GM23338 (cell line): ENCODE data around the gene CDC42EP2.

Source experiments
- CREB1 ChIP-seq: fragments of 250-450 bp; sonication (Bioruptor Pico); IDR thresholded peaks from 2 replicates; pipeline ENCODE4 v1.5.0; 2020; ENCODE audit warnings: low read depth, mild to moderate bottlenecking, moderate library complexity
- CTCF ChIP-seq, 2 experiments: fragments of 200-600 bp in 1 of 2; sonication (generic) in 1 of 2; conservative IDR thresholded peaks; 2 replicates each; pipeline versions ENCODE4 v1.5.1 to v1.6.1; 2016 to 2017; ENCODE audit warnings: antibody characterized with exemption in 2 of 2, low read depth in 2 of 2, mild to moderate bottlenecking in 2 of 2, moderate library complexity in 1 of 2
- ETS1 ChIP-seq: IDR thresholded peaks from 2 replicates; pipeline ENCODE4 v1.6.1; 2016; ENCODE audit warnings: antibody characterized with exemption
- EZH2 ChIP-seq: fragments of 200-600 bp; sonication (generic); IDR thresholded peaks from one replicate; pipeline ENCODE4 v1.8.0; 2017; ENCODE audit warnings: antibody characterized with exemption, mild to moderate bottlenecking, low read depth; ENCODE audit not compliant: unreplicated experiment
- EZH2phosphoT487 ChIP-seq: fragments of 200-600 bp; sonication (generic); IDR thresholded peaks from one replicate; pipeline ENCODE4 v1.8.1; 2018; ENCODE audit warnings: antibody characterized with exemption; ENCODE audit not compliant: unreplicated experiment
- JUNB ChIP-seq: IDR thresholded peaks from one replicate; pipeline ENCODE4 v1.6.1; 2016; ENCODE audit warnings: antibody characterized with exemption; ENCODE audit not compliant: unreplicated experiment
- POLR2AphosphoS5 ChIP-seq: IDR thresholded peaks from 2 replicates; pipeline ENCODE4 v1.6.1; 2016; ENCODE audit warnings: antibody characterized with exemption, low read depth
- REST ChIP-seq: IDR thresholded peaks from one replicate; pipeline ENCODE4 v1.6.1; 2018; ENCODE audit warnings: antibody characterized with exemption; ENCODE audit not compliant: unreplicated experiment

GRCh38 chr11:65352783-65353182 lies 38.1 kb downstream of the CDC42EP2 start:
- peak in 1 of 2 experiments; percentile 39; a peak in 2 of 4 replicates for TF ChIP-seq CTCF (conservative IDR thresholded peaks at IDR 0.05; ENCODE audit: low read depth in 2 of 2)
- no peak for TF ChIP-seq POLR2AphosphoS5
- TF ChIP-seq EZH2 = no peak
- no peak for TF ChIP-seq EZH2phosphoT487
- no peak for TF ChIP-seq REST
- no peak for TF ChIP-seq CREB1
- no peak for TF ChIP-seq ETS1
- TF ChIP-seq JUNB = no peak
